Mesenchymal stem cell (in vitro differentiated cells and primary cell): ENCODE measurements around the gene KIF27.

Source experiments
- DNase-seq: peaks from one replicate; pipeline ENCODE4 v3.0.0-alpha.2; 2013
- H2AFZ ChIP-seq: one replicate; pipeline ENCODE4 v1.6.1; 2013; ENCODE audit warnings: low read depth, mild to moderate bottlenecking, control low read depth, inconsistent platforms, low read length, moderate library complexity
- H2AK5ac ChIP-seq: 2 replicates; pipeline ENCODE4 v1.6.1; 2013; ENCODE audit warnings: low read length, moderate library complexity, mild to moderate bottlenecking, inconsistent platforms; ENCODE audit not compliant: severe bottlenecking
- H2BK120ac ChIP-seq: one replicate; pipeline ENCODE4 v1.6.1; 2013; ENCODE audit warnings: low read depth, mild to moderate bottlenecking, inconsistent platforms, low read length, moderate library complexity
- H2BK12ac ChIP-seq, 2 experiments: one replicate each; pipeline ENCODE4 v1.6.1; 2013; ENCODE audit warnings: inconsistent platforms in 2 of 2, low read length in 2 of 2, mild to moderate bottlenecking in 2 of 2, moderate library complexity in 2 of 2, control low read depth in 1 of 2
- H2BK15ac ChIP-seq: one replicate; pipeline ENCODE4 v1.6.1; 2013; ENCODE audit warnings: mild to moderate bottlenecking, low read depth, inconsistent platforms; ENCODE audit not compliant: poor library complexity, severe bottlenecking
- H2BK5ac ChIP-seq: 2 replicates; pipeline ENCODE4 v1.6.1; 2013; ENCODE audit warnings: low read depth, mild to moderate bottlenecking, low read length, control low read depth, inconsistent platforms; ENCODE audit not compliant: poor library complexity, severe bottlenecking
- H3K14ac ChIP-seq, 2 experiments: one replicate each; pipeline ENCODE4 v1.6.1; 2013; ENCODE audit warnings: inconsistent platforms in 2 of 2, low read length in 2 of 2, control low read depth in 1 of 2, mild to moderate bottlenecking in 1 of 2, moderate library complexity in 1 of 2
- H3K18ac ChIP-seq, 2 experiments: one replicate each; pipeline ENCODE4 v1.6.1; 2013; ENCODE audit warnings: inconsistent platforms in 2 of 2, low read length in 2 of 2, control low read depth in 1 of 2, low read depth in 1 of 2, mild to moderate bottlenecking in 1 of 2
- H3K23ac ChIP-seq, 2 experiments: one replicate each; pipeline ENCODE4 v1.6.1; 2013; ENCODE audit warnings: inconsistent platforms in 2 of 2, low read length in 2 of 2, mild to moderate bottlenecking in 2 of 2, moderate library complexity in 2 of 2, control low read depth in 1 of 2
- H3K27ac ChIP-seq: 2 replicates; pipeline ENCODE4 v1.5.1; 2013; ENCODE audit warnings: mild to moderate bottlenecking, moderate library complexity, low read length, control low read depth, inconsistent platforms; ENCODE audit not compliant: poor library complexity, severe bottlenecking
- H3K27me3 ChIP-seq, 2 experiments: 2 replicates each; pipeline versions ENCODE4 v1.6.1 to v1.7.0; 2013; ENCODE audit warnings: low read length in 2 of 2, mild to moderate bottlenecking in 2 of 2, moderate library complexity in 2 of 2, control low read depth in 1 of 2, inconsistent platforms in 1 of 2; ENCODE audit not compliant: control insufficient read depth in 1 of 2, insufficient read depth in 1 of 2
- H3K36me3 ChIP-seq, 2 experiments: 2 replicates each; pipeline versions ENCODE4 v1.6.1 to v1.7.0; 2013; ENCODE audit warnings: low read length in 2 of 2, control low read depth in 1 of 2, inconsistent platforms in 1 of 2, low read depth in 1 of 2, mild to moderate bottlenecking in 1 of 2; ENCODE audit not compliant: insufficient read depth in 2 of 2, control insufficient read depth in 1 of 2
- H3K4ac ChIP-seq, 2 experiments: one replicate each; pipeline ENCODE4 v1.6.1; 2013; ENCODE audit warnings: inconsistent platforms in 2 of 2, low read length in 2 of 2, mild to moderate bottlenecking in 2 of 2, moderate library complexity in 2 of 2, control low read depth in 1 of 2, low read depth in 1 of 2
- H3K4me1 ChIP-seq: 2 replicates; pipeline ENCODE4 v1.6.1; 2013; ENCODE audit warnings: low read depth, low read length, control low read depth; ENCODE audit not compliant: control insufficient read depth, insufficient read depth
- H3K4me2 ChIP-seq: 2 replicates; pipeline ENCODE4 v1.6.1; 2013; ENCODE audit warnings: low read length, mild to moderate bottlenecking, inconsistent platforms; ENCODE audit not compliant: poor library complexity, severe bottlenecking
- H3K4me3 ChIP-seq, 2 experiments: 2 replicates each; pipeline versions ENCODE4 v1.5.1 to v1.7.0; 2013; ENCODE audit warnings: low read length in 2 of 2, mild to moderate bottlenecking in 2 of 2, control low read depth in 1 of 2, low read depth in 1 of 2; ENCODE audit not compliant: insufficient read depth in 1 of 2
- H3K79me1 ChIP-seq: replicated peaks from 2 replicates; pipeline ENCODE4 v1.6.1; 2013; ENCODE audit warnings: mild to moderate bottlenecking, control low read depth, low read length, inconsistent platforms; ENCODE audit not compliant: poor library complexity, severe bottlenecking
- H3K9ac ChIP-seq: 2 replicates; pipeline ENCODE4 v1.7.0; 2013; ENCODE audit warnings: mild to moderate bottlenecking, low read length, moderate library complexity
- H3K9me3 ChIP-seq: 2 replicates; pipeline ENCODE4 v1.7.0; 2013; ENCODE audit warnings: mild to moderate bottlenecking, low read length; ENCODE audit not compliant: control insufficient read depth
- H4K8ac ChIP-seq: one replicate; pipeline ENCODE4 v1.6.1; 2013; ENCODE audit warnings: inconsistent platforms, mild to moderate bottlenecking, low read length, moderate library complexity
- H4K91ac ChIP-seq: one replicate; pipeline ENCODE4 v1.6.1; 2013; ENCODE audit warnings: mild to moderate bottlenecking, low read length, inconsistent platforms
- WGBS: methylation state at CpG from one replicate; pipeline ENCODE4 v1.1.7; 2013; ENCODE audit warnings: mixed read lengths; 5-methylcytosine and 5-hydroxymethylcytosine counted together

KIF27 gene

DNA sequence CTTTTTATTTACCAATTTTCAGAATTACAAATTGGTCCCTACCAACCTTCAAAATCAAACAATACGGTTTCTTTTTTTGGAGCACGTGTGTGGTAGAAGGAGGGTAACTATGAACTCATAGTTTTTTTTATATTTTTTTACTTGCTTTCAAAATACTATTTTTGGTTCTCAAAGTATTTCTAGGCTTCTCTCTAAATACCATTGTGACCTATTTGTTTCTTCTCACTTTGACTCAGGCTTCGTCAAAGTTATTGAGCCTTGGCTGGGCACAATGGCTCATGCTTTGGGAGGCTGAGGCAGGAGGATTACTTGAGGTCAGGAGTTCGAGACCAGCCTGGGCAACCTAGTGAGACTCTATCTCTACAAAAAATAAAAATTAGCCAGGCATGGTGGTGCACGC is 11.6 kb upstream of the KIF27 start:
- Histone ChIP-seq H3K14ac (no peak overlapping the region), H3K4ac (no peak overlapping the region), H2BK120ac (no peak overlapping the region), H3K23ac (no peak overlapping the region), H2BK12ac (no peak overlapping the region), H2AFZ (no peak overlapping the region), H2BK15ac (no peak overlapping the region), H3K27me3 (no peaks in the 10 kb centered on the region), H3K4me3 (no peak overlapping the region), H3K36me3 (no peaks in the 10 kb centered on the region), H3K27ac (no peak overlapping the region), H3K79me1 (no peaks in the 10 kb centered on the region), H3K4me2 (no peak overlapping the region), H4K91ac (no peak overlapping the region), H3K4me1 (peaks cover 3% of the 10 kb centered on the region), H3K9me3 (no peaks in the 10 kb centered on the region), H2BK5ac (no peak overlapping the region), H3K9ac (no peak overlapping the region), H4K8ac (no peak overlapping the region), H2AK5ac (no peak overlapping the region), H3K18ac (no peak overlapping the region)
- DNase-seq: no peak
- no CpG with 5 or more reads among the region's 5 CpGs for WGBS

DNA sequence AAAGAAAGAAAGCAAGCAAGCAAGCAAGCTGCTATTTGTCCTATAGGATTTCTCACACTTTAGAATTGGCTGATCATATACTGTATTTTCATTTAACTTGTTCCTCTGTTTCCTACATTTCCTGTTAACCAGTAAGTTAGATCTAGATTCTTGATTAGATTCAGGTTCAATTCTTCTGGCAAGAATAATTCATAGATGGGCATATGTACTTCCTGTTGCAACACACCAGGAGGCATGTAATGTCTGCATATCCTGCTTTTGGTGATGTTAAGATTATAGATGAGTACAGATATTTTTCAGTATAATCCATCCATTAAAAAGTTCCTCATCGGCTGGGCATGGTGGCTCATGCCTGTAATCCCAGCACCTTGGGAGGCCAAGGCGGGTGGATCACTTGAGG is 10.8 kb upstream of the KIF27 start:
- H3K4me3 ChIP-seq: no peak overlapping the region
- no peak overlapping the region for H2AFZ ChIP-seq
- H3K27ac ChIP-seq: no peak overlapping the region
- no peaks in the 10 kb centered on the region for H3K79me1 ChIP-seq
- no peak overlapping the region for H3K9ac ChIP-seq
- no peak overlapping the region for H2BK12ac ChIP-seq
- H3K27me3 ChIP-seq: no peaks in the 10 kb centered on the region
- no peak overlapping the region for H2BK15ac ChIP-seq
- no peak overlapping the region for H2BK120ac ChIP-seq
- H3K23ac ChIP-seq: no peak overlapping the region
- H3K36me3 ChIP-seq: no peaks in the 10 kb centered on the region
- WGBS: no CpG with 5 or more reads among the region's 2 CpGs
- no peak overlapping the region for H3K14ac ChIP-seq
- H3K9me3 ChIP-seq: no peaks in the 10 kb centered on the region
- peaks cover 3% of the 10 kb centered on the region for H3K4me1 ChIP-seq
- no peak overlapping the region for H3K4me2 ChIP-seq
- no peak for DNase-seq
- H4K91ac ChIP-seq: no peak overlapping the region
- H3K18ac ChIP-seq: no peak overlapping the region
- H4K8ac ChIP-seq: no peak overlapping the region
- H2BK5ac ChIP-seq: no peak overlapping the region
- no peak overlapping the region for H3K4ac ChIP-seq
- no peak overlapping the region for H2AK5ac ChIP-seq

DNA sequence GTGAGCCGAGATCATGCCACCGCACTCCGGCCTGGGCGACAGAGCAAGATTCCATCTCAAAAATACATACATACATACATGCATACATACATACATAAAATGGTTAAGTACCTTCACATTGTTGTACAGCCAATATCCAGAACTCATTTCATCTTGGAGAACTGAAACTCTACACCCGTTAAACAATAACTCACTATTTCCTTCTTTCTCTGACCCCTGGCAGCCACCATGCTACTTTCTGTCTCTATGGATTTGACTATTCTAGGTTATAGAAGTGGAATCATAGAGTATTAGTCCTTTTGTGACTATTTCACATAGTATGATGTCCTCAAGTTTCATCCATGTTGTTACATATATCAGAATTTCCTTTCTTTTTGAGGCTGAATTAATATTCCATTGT is 9.6 kb upstream of the KIF27 start:
- Histone ChIP-seq H2BK12ac (no peak overlapping the region), H2BK120ac (no peak overlapping the region), H3K4me1 (peaks cover 3% of the 10 kb centered on the region), H3K18ac (no peak overlapping the region), H3K14ac (no peak overlapping the region), H3K4ac (no peak overlapping the region), H2BK5ac (no peak overlapping the region), H3K4me2 (no peak overlapping the region), H3K9ac (no peak overlapping the region), H2AK5ac (no peak overlapping the region), H3K36me3 (no peaks in the 10 kb centered on the region), H2BK15ac (no peak overlapping the region), H3K27me3 (no peaks in the 10 kb centered on the region), H3K23ac (no peak overlapping the region), H3K79me1 (no peaks in the 10 kb centered on the region), H3K4me3 (no peak overlapping the region), H4K91ac (no peak overlapping the region), H3K9me3 (no peaks in the 10 kb centered on the region), H4K8ac (no peak overlapping the region), H2AFZ (no peak overlapping the region), H3K27ac (no peak overlapping the region)
- WGBS: 97% methylated on average over 5 of the region's 5 CpGs
- no peak for DNase-seq

DNA sequence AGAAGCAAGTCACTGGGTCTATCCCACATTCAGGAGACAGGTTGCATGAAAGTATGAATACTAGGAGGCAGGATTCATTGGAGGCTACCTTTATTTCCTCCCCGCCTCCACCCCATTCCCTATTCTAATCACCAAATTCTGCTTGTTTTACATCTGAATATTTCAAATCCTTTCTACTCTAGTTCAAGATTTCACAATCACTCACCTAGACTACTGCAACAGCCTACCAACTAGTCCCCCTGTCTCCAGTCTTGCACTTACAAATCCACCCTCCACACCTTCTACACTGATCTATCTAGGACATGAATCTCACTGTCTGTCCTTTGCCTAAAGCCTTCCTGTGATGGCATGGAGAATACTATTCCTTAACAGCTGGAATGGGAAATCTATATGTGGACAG is 6.4 kb upstream of the KIF27 start:
- no peak overlapping the region for H2BK12ac ChIP-seq
- no peak overlapping the region for H4K91ac ChIP-seq
- no peak overlapping the region for H3K4me2 ChIP-seq
- H3K4me1 ChIP-seq: peaks cover 1% of the 10 kb centered on the region
- H3K4ac ChIP-seq: no peak overlapping the region
- H3K18ac ChIP-seq: no peak overlapping the region
- no peak overlapping the region for H2AK5ac ChIP-seq
- no peaks in the 10 kb centered on the region for H3K36me3 ChIP-seq
- no peak overlapping the region for H3K27ac ChIP-seq
- 94% methylated on average over 1 of the region's 1 CpG for WGBS
- no peak overlapping the region for H2BK5ac ChIP-seq
- no peak overlapping the region for H2BK15ac ChIP-seq
- no peak for DNase-seq
- no peak overlapping the region for H4K8ac ChIP-seq
- H3K23ac ChIP-seq: peak overlapping the region in 1 of 2 experiments; percentile 60
- H3K27me3 ChIP-seq: no peaks in the 10 kb centered on the region
- no peaks in the 10 kb centered on the region for H3K79me1 ChIP-seq
- H3K14ac ChIP-seq: no peak overlapping the region
- no peak overlapping the region for H3K9ac ChIP-seq
- no peaks in the 10 kb centered on the region for H3K9me3 ChIP-seq
- H2AFZ ChIP-seq: no peak overlapping the region
- no peak overlapping the region for H3K4me3 ChIP-seq
- H2BK120ac ChIP-seq: no peak overlapping the region
